Activated T-helper 17 cell treated with anti-CD3 and anti-CD28 coated beads, Interleukin-2, amount 50 U/mL, for 72 hours (primary cell): ENCODE data around the gene TOMM70. TPM values are rescaled to one million over a fixed set of nuclear protein-coding genes. Genes with fewer than 3 reads are reported as not detected.
"Not testable (repeated sequence)": the region's sequence is repeated elsewhere in the genome, so short reads cannot be mapped to it uniquely, and the experiment has no call there.

Source experiments
- ATAC-seq: fragments of 150-1000 bp; cut with Tn5 transposase; replicated peaks from 2 replicates; pipeline ENCODE4 v1.10.0; 2021; ENCODE audit warnings: mild to moderate bottlenecking, moderate library complexity
- H3K27ac Mint-ChIP-seq: one replicate; pipeline ENCODE4 v1.8.0; 2022; ENCODE audit warnings: mixed read lengths
- H3K27me3 Mint-ChIP-seq: one replicate; pipeline ENCODE4 v1.8.0; 2022; ENCODE audit warnings: mixed read lengths
- H3K36me3 Mint-ChIP-seq: one replicate; pipeline ENCODE4 v1.8.0; 2022; ENCODE audit warnings: low read depth, mild to moderate bottlenecking, mixed read lengths
- H3K4me1 Mint-ChIP-seq: one replicate; pipeline ENCODE4 v1.8.0; 2022; ENCODE audit warnings: mixed read lengths
- H3K4me3 Mint-ChIP-seq: one replicate; pipeline ENCODE4 v1.8.0; 2022; ENCODE audit warnings: mild to moderate bottlenecking, mixed read lengths
- H3K9me3 Mint-ChIP-seq: one replicate; pipeline ENCODE4 v1.8.0; 2022; ENCODE audit warnings: mixed read lengths
- total RNA-seq, 2 donors: library from RNA; stranded (reverse); gene quantifications; one replicate each; pipeline ENCODE4 v1.2.3, GENCODE V29; 2022

TOMM70 gene
- total RNA-seq, 2 donors from 2014 or later = 33.5 to 52.4 TPM

DNA sequence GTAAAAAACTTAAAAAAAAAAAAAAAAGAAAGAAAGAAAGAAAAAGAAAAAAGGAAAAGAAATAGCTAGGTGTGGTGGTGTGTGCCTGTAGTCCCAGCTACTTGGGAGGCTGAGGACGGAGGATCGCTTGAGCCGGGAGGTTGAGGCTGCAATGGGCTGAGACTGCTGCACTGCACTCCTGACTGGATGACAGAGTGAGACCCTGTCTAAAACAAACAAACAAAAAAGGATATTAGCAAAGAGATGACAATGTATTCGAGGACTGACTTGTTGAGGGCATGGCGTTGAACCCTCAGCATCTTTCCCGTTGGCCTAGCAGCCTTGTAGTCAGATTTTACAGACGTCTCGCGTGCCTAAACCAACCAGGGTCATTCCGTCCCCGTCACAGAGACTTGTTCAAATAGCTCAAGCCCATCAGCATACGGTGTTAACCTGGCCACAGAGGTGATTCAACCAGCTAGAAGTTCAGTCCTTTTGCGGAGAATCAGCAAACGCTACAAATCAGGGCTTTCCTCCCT lies 66.9 kb downstream of the TOMM70 start:
- H3K36me3 Mint-ChIP-seq = peaks cover 2% of the 10 kb centered on the region
- H3K4me3 Mint-ChIP-seq = peak overlapping the region; percentile 92
- peak overlapping the region; percentile 46 for H3K27ac Mint-ChIP-seq
- H3K27me3 Mint-ChIP-seq = no peaks in the 10 kb centered on the region
- H3K9me3 Mint-ChIP-seq = no peaks in the 10 kb centered on the region
- peaks cover 9% of the 10 kb centered on the region for H3K4me1 Mint-ChIP-seq
- ATAC-seq = peak; percentile 30

DNA sequence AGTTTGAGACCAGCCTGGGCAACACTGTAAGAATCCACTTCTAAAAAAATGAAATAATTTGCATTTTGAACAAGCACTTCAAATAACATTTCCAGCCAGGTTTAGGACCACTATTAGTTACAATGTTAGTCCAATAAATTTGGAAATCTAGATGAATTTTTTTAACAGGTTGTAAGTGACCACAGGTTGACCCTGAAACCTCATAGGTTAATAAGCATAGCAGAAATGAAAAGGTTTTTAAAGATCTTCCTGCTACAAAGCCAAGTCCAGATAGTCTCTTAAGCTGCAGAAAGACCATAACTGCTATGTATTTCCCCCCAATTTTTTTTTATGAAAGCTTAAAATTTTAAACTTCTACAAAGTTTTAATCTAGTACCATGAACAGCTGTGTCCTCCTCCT lies 67.8 kb downstream of the TOMM70 start:
- H3K9me3 Mint-ChIP-seq = no peaks in the 10 kb centered on the region
- H3K4me3 Mint-ChIP-seq = peak overlapping the region; percentile 92
- peaks cover 7% of the 10 kb centered on the region for H3K4me1 Mint-ChIP-seq
- H3K27me3 Mint-ChIP-seq = no peaks in the 10 kb centered on the region
- no peak for ATAC-seq
- no peak overlapping the region for H3K27ac Mint-ChIP-seq
- no peaks in the 10 kb centered on the region for H3K36me3 Mint-ChIP-seq

GRCh38 chr3:100331660-100332059 lies 69.2 kb downstream of the TOMM70 start:
- ATAC-seq = no peak
- no peak overlapping the region for H3K27ac Mint-ChIP-seq
- H3K9me3 Mint-ChIP-seq = no peaks in the 10 kb centered on the region
- no peaks in the 10 kb centered on the region for H3K27me3 Mint-ChIP-seq
- no peak overlapping the region for H3K4me3 Mint-ChIP-seq
- H3K36me3 Mint-ChIP-seq = peaks cover 6% of the 10 kb centered on the region
- H3K4me1 Mint-ChIP-seq = peaks cover 7% of the 10 kb centered on the region

DNA sequence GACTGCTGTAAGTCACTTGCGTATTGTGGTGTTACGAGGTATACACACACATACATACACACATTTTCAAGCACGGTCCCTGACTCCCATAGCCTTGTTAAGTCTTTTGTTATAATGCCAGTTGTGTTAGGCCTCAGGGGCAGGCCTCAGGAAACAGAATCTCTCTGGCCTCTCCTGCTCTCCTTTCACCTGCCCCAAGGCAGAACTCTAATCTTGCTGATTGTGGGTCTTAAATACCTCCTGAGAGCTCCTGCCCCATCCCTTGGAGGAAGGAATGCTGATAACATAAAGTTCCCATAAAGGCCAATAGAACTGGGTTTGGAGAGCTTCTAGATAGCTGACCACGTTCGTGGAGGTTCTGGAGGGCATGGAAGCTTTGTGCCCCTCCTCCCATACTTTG lies 70.2 kb downstream of the TOMM70 start:
- peaks cover 6% of the 10 kb centered on the region for H3K36me3 Mint-ChIP-seq
- H3K27me3 Mint-ChIP-seq = no peaks in the 10 kb centered on the region
- peaks cover 4% of the 10 kb centered on the region for H3K4me1 Mint-ChIP-seq
- H3K27ac Mint-ChIP-seq = no peak overlapping the region
- H3K9me3 Mint-ChIP-seq = no peaks in the 10 kb centered on the region
- no peak for ATAC-seq
- no peak overlapping the region for H3K4me3 Mint-ChIP-seq

DNA sequence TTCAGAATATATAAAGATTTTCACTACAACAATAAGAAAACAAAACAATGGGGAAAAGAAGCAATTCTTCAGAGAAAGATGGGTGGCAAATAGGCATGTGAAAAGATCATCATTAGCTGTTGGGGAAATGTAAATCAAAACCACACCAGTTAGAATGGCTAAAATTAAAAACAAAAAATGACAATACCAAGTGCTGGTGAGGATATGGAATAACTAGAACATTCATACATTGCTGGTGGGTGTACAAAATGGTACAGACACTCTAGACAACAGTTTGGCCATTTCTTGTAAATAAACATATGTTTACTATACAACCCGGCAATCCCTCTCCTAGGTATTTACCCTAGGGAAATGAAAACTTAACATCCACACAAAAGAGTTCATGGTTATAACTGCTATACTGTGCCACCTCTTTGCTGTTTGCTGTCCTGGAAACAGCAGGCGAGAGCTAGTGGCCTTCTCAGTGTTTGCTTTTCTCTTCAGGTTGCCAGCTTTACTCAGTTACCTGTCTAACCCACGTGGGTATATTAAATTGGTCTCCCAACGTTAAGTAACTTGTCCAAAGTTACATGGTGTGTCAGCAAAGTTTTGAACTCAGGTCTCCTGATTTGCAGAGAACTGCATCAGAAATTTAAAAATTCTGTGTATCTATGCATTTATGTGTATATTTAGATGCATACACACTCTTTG lies 70.9 kb downstream of the TOMM70 start:
- Mint-ChIP-seq H3K27me3 (no peaks in the 10 kb centered on the region), H3K9me3 (no peaks in the 10 kb centered on the region), H3K4me1 (no peaks in the 10 kb centered on the region), H3K4me3 (no peak overlapping the region), H3K27ac (no peak overlapping the region), H3K36me3 (peaks cover 6% of the 10 kb centered on the region)
- ATAC-seq = no peak

DNA sequence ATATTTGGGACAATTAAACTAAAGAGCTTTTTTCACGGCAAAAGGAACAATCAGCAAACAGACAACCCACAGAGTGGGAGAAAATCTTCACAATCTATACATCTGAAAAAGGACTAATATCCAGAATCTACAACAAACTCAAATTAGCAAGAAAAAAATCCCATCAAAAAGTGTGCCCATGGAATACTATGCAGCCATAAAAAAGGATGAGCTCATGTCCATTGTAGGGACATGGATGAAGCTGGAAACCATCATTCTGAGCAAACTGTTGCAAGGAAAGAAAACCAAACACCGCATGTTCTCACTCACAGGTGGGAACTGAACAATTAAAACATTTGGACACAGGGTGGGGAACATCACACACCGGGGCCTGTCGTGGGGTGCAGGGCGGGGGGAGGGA lies 73.5 kb downstream of the TOMM70 start:
- not testable (repeated sequence) for H3K27ac Mint-ChIP-seq, H3K9me3 Mint-ChIP-seq, ATAC-seq, H3K27me3 Mint-ChIP-seq, H3K4me1 Mint-ChIP-seq, H3K4me3 Mint-ChIP-seq
- peaks cover 13% of the 10 kb centered on the region for H3K36me3 Mint-ChIP-seq

DNA sequence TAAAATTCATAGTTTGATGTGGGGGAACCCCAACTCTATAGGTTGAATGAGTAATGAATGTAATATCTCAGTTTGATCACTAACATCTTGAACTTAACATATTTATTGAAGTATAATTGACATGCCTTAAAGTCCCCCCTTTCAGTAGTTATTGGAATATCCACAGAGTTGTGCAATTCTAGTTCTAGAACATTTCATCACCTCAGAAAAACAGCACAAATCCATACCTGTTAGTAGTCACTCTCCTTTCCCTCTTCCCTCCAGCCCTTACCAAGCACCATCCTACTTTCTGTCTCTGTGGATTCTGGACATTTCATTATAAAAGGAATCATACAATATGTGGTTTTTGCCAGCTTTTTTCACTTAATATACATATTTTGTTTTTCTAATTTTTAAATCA lies 75.1 kb downstream of the TOMM70 start:
- Mint-ChIP-seq H3K4me3 (no peak overlapping the region), H3K27ac (no peak overlapping the region), H3K4me1 (no peaks in the 10 kb centered on the region), H3K27me3 (no peaks in the 10 kb centered on the region), H3K36me3 (peaks cover 18% of the 10 kb centered on the region), H3K9me3 (no peaks in the 10 kb centered on the region)
- ATAC-seq = no peak

DNA sequence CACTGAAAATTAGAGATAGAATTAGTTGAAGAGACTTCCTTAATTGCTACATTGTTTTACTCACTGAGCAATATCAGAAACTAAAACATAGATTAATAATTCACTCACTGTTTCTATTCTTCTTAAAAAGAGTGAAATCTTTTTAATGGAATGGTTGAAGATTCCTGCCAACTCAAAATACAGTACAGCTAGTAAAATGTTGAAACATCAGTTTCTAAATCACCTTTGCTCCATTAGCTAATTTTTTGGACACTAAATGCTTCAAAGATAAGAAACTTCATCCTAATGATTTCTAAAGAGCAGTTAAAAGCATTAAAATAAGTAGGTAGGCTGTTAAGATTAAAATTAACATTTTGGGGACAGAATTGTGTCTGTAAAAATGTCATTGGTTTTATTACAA lies 76.8 kb downstream of the TOMM70 start:
- Mint-ChIP-seq H3K4me1 (no peaks in the 10 kb centered on the region), H3K9me3 (no peaks in the 10 kb centered on the region), H3K36me3 (peaks cover 32% of the 10 kb centered on the region), H3K27ac (no peak overlapping the region), H3K4me3 (no peak overlapping the region), H3K27me3 (no peaks in the 10 kb centered on the region)
- no peak for ATAC-seq

DNA sequence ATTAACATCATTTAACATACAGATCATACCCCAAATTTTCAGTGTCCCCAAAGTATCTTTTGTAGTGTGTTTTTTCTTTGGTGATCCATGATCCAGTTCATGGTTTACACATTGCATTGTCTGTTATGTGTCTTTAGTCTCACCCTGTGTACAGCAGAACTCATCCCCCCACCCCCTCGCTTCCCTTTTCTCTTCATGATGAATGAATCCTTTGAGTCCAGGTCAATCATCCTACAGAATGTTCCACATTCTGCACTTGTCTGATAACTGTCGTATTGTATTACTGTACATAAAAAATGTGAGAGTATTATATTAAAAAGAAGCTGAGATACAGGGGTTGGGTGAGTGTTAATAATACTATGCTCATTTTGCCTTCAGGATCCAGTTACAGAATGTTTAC lies 80.9 kb downstream of the TOMM70 start:
- Mint-ChIP-seq H3K4me3 (no peak overlapping the region), H3K4me1 (peaks cover 5% of the 10 kb centered on the region), H3K9me3 (no peaks in the 10 kb centered on the region), H3K27ac (no peak overlapping the region), H3K27me3 (no peaks in the 10 kb centered on the region), H3K36me3 (peaks cover 42% of the 10 kb centered on the region)
- ATAC-seq = no peak

DNA sequence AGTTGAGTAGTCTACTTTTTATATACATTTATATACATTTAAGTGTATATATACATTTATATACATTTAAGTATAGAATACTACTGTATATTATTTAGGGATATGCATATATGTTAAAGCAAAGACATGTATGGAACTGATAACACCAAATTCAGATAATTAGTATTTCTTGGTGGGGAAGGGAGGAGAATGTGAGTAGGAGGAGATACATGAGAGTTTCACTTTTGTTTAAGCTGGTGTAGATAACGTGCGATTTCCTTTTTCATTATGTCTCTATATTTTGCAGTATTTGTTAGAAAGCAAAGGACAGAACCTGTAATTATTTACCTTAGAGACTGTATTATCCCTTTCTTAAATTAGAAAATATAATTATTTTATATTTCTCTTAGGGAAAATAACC lies 83.0 kb downstream of the TOMM70 start:
- Mint-ChIP-seq H3K27ac (peak overlapping the region; percentile 68), H3K4me3 (peak overlapping the region; percentile 19)

GRCh38 chr3:100316641-100317069 lies 84.2 kb downstream of the TOMM70 start:
- peak; percentile 52 for ATAC-seq
- Mint-ChIP-seq H3K27me3 (no peaks in the 10 kb centered on the region), H3K27ac (no peak overlapping the region), H3K36me3 (peaks cover 37% of the 10 kb centered on the region), H3K4me3 (no peak overlapping the region), H3K9me3 (no peaks in the 10 kb centered on the region), H3K4me1 (peaks cover 5% of the 10 kb centered on the region)

More for the DNA sequence above, 83.0 kb downstream of the TOMM70 start:
- H3K9me3 Mint-ChIP-seq = no peaks in the 10 kb centered on the region
- H3K4me1 Mint-ChIP-seq = peaks cover 5% of the 10 kb centered on the region
- peaks cover 41% of the 10 kb centered on the region for H3K36me3 Mint-ChIP-seq
- ATAC-seq = peak; percentile 39
- no peaks in the 10 kb centered on the region for H3K27me3 Mint-ChIP-seq

Other genes with a start within 250 kb of the TOMM70 start
- 10 to 100 TPM; 26.5 to 28.6 TPM for gene TBC1D23, start 140.1 kb downstream of the TOMM70 start, total RNA-seq
- 10 to 100 TPM; 45.3 to 60.1 TPM for gene NIT2, start 66.3 kb downstream of the TOMM70 start, total RNA-seq
- 1 to 10 TPM; 1.4 to 1.8 TPM for gene LNP1, start 450 bp upstream of the TOMM70 start, total RNA-seq
- gene TMEM45A, start 91.5 kb upstream of the TOMM70 start, total RNA-seq = 10 to 100 TPM in 1 of 2 donors, 1 to 10 TPM in 1; 2.4 to 26.0 TPM
- gene ADGRG7, start 208.5 kb upstream of the TOMM70 start, total RNA-seq = not detected